Activated T-helper 2 cell treated with anti-CD3 and anti-CD28 coated beads, Interferon-gamma antibody, Interleukin-2, Interleukin-4, amounts not matched to agents 10 μg/mL and 5 μg/mL and 100 μg/mL, durations not matched to agents 14 hours and 24 hours and 36 hours (primary cell): ENCODE data around the gene KIR3DL3. TPM values are rescaled to one million over a fixed set of nuclear protein-coding genes. Genes with fewer than 3 reads are reported as not detected.
"Not testable (repeated sequence)": the region's sequence is repeated elsewhere in the genome, so short reads cannot be mapped to it uniquely, and the experiment has no call there.

Source experiments
- DNase-seq: peaks from one replicate; pipeline ENCODE4 v3.0.0; 2021; ENCODE audit warnings: low spot score
- H3K27ac Mint-ChIP-seq: one replicate; pipeline ENCODE4 v1.8.0; 2021; ENCODE audit warnings: mixed read lengths
- H3K27me3 Mint-ChIP-seq: one replicate; pipeline ENCODE4 v1.8.0; 2021; ENCODE audit warnings: low read depth, mixed read lengths
- H3K36me3 Mint-ChIP-seq: one replicate; pipeline ENCODE4 v1.8.0; 2021; ENCODE audit warnings: low read depth, mixed read lengths
- H3K4me1 Mint-ChIP-seq: one replicate; pipeline ENCODE4 v1.8.0; 2021; ENCODE audit warnings: low read depth, mixed read lengths
- H3K4me3 Mint-ChIP-seq: one replicate; pipeline ENCODE4 v1.8.0; 2021; ENCODE audit warnings: low read depth, mild to moderate bottlenecking, moderate library complexity, mixed read lengths
- H3K9me3 Mint-ChIP-seq: one replicate; pipeline ENCODE4 v1.8.0; 2021; ENCODE audit warnings: mixed read lengths
- intact Hi-C: fragments of 100-400 bp; cut with micrococcal nuclease; formaldehyde crosslinking; loops from one replicate; pipeline ENCODE4 v1.15.1; 2023
- total RNA-seq: library from RNA; stranded (reverse); gene quantifications from 2 replicates; pipeline ENCODE4 v1.2.3, GENCODE V29; 2022

Gene KIR3DL3
- total RNA-seq, 1 donor from 2014 or later: not detected

DNA sequence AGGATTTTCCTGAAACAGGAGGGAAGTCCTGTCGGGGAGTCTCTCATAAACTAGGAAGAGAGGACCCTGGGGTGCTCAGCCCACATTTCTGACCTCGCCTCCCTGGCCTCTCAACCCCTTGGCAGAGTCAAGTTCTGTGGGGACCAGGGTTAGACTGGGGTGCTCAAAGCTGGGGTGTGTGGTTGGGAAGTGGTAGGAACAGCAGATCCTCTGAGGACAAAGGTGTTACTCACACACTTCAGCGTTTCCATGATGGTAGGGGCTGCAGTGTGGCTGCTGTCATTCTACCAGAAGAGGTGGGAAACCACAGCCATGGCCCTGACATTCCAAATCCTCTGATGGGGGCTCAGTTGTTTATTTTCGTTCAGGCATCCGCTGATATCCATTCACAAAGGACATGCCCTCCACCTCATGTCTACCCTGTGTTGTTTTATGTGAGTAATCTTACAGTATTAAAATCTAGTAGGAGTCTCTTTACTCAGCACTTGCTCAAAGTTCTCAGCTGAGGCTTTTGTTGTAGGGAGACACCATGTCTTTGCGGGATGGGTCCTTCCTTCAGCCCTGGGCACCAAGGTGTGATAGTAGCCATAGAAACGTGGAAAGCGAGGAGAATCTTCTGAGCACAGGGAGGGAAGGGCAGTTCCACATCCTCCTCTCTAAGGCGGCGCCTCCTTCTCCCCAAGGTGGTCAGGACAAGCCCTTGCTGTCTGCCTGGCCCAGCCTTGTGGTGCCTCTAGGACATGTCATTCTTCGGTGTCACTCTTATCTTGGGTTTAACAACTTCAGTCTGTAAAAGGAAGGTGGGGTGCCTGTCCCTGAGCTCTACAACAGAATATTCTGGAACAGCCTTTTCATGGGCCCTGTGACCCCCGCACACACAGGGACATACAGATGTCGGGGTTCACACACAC is 15.6 kb downstream of the KIR3DL3 start:
- Mint-ChIP-seq H3K4me3 (no peak overlapping the region), H3K9me3 (no peaks in the 10 kb centered on the region), H3K4me1 (no peaks in the 10 kb centered on the region), H3K27me3 (no peaks in the 10 kb centered on the region), H3K27ac (no peak overlapping the region), H3K36me3 (no peaks in the 10 kb centered on the region)
- no peak for DNase-seq
- intact Hi-C loops: no loop called here

DNA sequence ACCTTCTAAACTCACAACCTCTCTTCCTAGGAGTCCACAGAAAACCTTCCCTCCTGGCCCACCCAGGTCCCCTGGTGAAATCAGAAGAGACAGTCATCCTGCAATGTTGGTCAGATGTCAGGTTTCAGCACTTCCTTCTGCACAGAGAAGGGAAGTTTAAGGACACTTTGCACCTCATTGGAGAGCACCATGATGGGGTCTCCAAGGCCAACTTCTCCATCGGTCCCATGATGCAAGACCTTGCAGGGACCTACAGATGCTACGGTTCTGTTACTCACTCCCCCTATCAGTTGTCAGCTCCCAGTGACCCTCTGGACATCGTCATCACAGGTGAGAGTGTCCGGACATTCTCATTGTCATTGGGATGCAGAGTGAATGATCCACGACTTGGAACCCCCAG is 17.7 kb downstream of the KIR3DL3 start:
- H3K9me3 Mint-ChIP-seq, DNase-seq, H3K27ac Mint-ChIP-seq, H3K4me1 Mint-ChIP-seq, H3K4me3 Mint-ChIP-seq, H3K27me3 Mint-ChIP-seq, intact Hi-C loops, H3K36me3 Mint-ChIP-seq: not testable (repeated sequence)

DNA sequence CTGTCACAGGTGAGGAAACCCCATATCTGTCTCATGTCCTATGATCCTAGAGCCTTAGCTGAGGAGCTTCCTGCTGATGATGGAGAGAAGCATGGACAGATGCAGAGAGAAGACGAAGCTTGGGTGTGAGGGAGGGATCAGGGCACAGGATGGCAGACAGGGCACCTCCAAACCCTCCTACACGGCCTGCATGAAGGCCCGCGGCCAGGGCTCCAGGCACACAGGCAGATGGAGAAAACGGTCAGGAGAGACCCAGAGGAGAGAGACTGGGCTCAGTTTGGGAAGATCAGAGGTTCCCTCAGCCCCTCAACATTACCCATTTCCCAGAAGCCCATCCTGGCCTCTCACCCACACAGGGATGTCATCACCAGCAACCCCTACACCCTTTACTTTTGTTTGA is 19.8 kb downstream of the KIR3DL3 start:
- DNase-seq, H3K9me3 Mint-ChIP-seq, H3K36me3 Mint-ChIP-seq, H3K27ac Mint-ChIP-seq, H3K27me3 Mint-ChIP-seq, H3K4me3 Mint-ChIP-seq, intact Hi-C loops, H3K4me1 Mint-ChIP-seq: not testable (repeated sequence)

DNA sequence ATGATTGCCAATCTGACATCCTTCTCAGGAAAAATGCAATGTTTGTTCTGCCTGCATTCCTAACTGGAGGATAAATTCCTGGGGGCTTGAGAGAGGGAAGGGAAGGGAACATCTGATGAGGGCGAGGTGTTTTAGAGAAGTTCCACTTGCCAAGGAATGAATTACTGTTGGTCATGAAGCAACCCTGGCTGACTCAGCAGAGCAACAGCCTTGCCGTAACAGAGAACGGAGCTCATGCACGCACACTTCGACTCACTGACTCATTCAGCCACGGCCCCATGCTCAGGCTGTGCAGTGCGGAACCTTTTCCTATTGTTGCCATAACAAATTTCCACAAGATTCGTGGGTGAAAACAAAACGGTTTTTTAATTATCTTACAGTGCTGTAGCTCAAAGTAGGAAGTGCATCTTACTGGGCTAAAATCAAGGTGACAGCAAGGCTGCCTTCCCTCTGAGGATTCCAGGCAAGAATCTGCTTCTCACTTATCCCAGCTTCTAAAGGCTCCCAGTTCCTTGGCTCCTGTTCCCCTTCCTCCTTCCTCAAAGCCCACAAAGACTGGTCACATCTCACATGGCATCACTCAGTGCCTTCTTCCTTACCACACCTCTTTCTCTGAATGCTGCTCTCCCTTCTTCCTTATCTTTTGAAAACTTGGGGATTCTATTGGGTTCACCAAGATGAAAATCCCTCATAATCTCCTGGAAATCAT is 23.5 kb downstream of the KIR3DL3 start:
- H3K36me3 Mint-ChIP-seq, H3K27me3 Mint-ChIP-seq, H3K4me1 Mint-ChIP-seq, intact Hi-C loops, DNase-seq, H3K27ac Mint-ChIP-seq, H3K9me3 Mint-ChIP-seq, H3K4me3 Mint-ChIP-seq: not testable (repeated sequence)

DNA sequence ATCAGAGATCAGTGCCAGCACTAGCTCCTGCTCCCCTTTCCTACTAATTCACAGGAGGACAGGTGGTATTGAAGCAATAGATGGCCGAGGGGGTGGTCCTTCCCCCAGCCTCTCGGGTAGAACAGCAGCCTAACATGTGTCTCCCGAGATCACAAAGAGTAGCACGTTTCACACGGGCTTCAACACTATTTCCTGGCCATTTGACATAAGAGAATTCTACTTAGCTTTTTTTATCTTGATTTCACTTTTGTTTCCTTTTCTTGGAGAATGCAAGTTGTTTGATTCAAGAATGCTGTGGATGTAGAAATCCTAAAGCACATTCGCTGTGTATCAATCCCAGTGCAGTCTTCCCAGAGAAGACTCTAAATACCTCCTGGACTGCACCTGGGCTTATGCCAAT is 26.0 kb downstream of the KIR3DL3 start:
- intact Hi-C loops, H3K9me3 Mint-ChIP-seq, H3K36me3 Mint-ChIP-seq, H3K4me1 Mint-ChIP-seq, H3K27me3 Mint-ChIP-seq, DNase-seq, H3K27ac Mint-ChIP-seq, H3K4me3 Mint-ChIP-seq: not testable (repeated sequence)

DNA sequence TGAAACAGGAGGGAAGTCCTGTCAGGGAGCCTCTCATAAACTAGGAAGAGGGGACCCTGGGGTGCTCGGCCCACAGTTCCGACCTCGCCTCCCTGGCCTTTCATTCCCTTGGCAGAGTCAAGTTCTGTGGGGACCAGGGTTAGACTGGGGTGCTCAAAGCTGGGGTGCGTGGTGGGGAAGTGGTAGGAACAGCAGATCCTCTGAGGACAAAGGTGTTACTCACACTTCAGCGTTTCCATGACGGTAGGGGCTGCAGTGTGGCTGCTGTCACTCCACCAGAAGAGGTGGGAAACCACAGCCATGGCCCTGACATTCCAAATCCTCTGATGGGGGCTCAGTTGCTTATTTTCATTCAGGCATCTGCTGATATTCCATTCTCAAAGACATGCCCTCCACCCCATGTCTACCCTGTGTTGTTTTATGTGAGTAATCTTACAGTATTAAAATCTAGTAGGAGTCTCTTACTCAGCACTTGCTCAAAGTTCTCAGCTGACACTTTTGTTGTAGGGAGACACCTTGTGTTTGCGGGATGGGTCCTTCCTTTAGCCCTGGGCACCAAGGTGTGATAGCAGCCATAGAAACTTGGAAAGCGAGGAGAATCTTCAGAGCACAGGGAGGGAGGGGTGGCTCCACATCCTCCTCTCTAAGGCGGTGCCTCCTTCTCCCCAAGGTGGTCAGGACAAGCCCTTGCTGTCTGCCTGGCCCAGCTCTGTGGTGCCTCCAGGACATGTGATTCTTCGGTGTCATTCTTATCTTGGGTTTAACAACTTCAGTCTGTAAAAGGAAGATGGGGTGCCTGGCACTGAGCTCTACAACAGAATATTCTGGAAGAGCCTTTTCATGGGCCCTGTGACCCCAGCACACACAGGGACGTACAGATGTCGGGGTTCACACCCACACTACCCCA is 32.2 kb downstream of the KIR3DL3 start:
- H3K9me3 Mint-ChIP-seq, H3K4me3 Mint-ChIP-seq, H3K36me3 Mint-ChIP-seq, DNase-seq, intact Hi-C loops, H3K27me3 Mint-ChIP-seq, H3K4me1 Mint-ChIP-seq, H3K27ac Mint-ChIP-seq: not testable (repeated sequence)

DNA sequence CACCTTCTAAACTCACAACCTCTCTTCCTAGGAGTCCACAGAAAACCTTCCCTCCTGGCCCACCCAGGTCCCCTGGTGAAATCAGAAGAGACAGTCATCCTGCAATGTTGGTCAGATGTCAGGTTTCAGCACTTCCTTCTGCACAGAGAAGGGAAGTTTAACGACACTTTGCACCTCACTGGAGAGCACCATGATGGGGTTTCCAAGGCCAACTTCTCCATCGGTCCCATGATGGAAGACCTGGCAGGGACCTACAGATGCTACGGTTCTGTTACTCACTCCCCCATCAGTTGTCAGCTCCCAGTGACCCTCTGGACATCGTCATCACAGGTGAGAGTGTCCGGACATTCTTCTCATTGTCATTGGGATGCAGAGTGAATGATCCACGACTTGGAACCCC is 34.3 kb downstream of the KIR3DL3 start:
- H3K27me3 Mint-ChIP-seq, H3K36me3 Mint-ChIP-seq, DNase-seq, H3K4me3 Mint-ChIP-seq, H3K27ac Mint-ChIP-seq, intact Hi-C loops, H3K4me1 Mint-ChIP-seq, H3K9me3 Mint-ChIP-seq: not testable (repeated sequence)

DNA sequence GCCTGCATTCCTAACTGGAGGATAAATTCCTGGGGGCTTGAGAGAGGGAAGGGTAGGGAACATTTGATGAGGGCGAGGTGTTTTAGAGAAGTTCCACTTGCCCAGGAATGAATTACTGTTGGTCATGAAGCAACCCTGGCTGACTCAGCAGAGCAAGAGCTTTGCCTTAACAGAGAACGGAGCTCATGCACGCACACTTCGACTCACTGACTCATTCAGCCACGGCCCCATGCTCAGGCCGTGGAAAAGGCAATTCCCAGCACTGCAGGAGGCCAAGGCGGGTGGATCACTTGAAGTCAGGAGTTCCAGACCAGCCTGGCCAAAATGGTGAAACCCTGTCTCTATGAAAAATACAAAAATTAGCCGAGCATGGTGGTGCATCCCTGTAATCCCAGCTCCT is 40.0 kb downstream of the KIR3DL3 start:
- DNase-seq, H3K27ac Mint-ChIP-seq, H3K4me3 Mint-ChIP-seq, H3K4me1 Mint-ChIP-seq, H3K9me3 Mint-ChIP-seq, H3K27me3 Mint-ChIP-seq, intact Hi-C loops, H3K36me3 Mint-ChIP-seq: not testable (repeated sequence)

DNA sequence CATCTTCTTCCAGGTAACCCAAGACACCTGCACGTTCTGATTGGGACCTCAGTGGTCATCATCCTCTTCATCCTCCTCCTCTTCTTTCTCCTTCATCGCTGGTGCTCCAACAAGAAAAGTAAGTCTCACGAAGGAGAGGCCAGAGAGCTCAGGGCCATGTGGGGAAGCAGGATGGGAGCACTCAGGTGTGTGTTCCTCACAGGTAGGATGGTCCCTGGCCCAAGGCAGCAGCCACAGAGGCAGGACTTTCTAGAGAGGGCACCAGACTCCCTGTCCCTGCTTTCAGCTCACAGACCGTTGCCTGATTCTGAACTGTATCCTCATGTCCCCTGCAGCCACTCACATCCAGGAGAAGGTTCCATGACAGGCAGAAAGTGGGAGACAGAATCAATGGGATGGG is 42.2 kb downstream of the KIR3DL3 start:
- H3K4me1 Mint-ChIP-seq, DNase-seq, intact Hi-C loops, H3K4me3 Mint-ChIP-seq, H3K9me3 Mint-ChIP-seq, H3K27me3 Mint-ChIP-seq, H3K36me3 Mint-ChIP-seq, H3K27ac Mint-ChIP-seq: not testable (repeated sequence)

DNA sequence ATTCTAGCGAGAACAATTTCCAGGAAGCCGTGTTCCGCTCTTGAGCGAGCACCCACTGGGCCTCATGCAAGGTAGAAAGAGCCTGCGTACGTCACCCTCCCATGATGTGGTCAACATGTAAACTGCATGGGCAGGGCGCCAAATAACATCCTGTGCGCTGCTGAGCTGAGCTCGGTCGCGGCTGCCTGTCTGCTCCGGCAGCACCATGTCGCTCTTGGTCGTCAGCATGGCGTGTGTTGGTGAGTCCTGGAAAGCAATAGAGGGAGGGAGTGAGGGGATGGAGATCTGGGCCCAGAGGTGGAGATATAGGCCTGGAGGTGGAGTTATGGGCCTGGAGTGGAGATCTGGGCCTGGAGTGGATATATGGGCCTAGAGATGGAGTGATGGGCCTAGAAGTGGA is 45.4 kb downstream of the KIR3DL3 start, which contains the start of gene KIR2DL1:
Gene KIR2DL1 (plus strand): TSS at position 148 of the 400 bp plus-strand sequence. CDS start 58 bp downstream, at position 206.
- DNase-seq, H3K4me1 Mint-ChIP-seq, H3K9me3 Mint-ChIP-seq, H3K4me3 Mint-ChIP-seq, H3K36me3 Mint-ChIP-seq, H3K27me3 Mint-ChIP-seq, intact Hi-C loops, H3K27ac Mint-ChIP-seq: not testable (repeated sequence)

DNA sequence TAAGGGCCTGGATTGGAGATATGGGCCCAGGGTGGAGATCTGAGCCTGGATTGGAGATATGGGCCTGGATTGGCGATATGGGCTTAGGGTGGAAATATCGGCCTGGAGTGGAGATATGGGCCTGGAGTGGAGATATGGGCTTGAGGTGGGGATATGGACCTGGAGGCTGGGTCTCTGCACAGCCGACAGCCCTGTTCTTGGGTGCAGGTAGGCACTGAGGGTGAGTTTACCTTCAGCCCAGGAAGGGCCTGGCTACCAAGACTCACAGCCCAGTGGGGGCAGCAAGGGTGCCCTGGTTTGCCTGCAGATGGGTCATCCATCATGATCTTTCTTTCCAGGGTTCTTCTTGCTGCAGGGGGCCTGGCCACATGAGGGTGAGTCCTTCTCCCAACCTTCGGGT is 46.3 kb downstream of the KIR3DL3 start:
- H3K9me3 Mint-ChIP-seq, H3K27ac Mint-ChIP-seq, intact Hi-C loops, H3K36me3 Mint-ChIP-seq, H3K4me1 Mint-ChIP-seq, H3K27me3 Mint-ChIP-seq, DNase-seq, H3K4me3 Mint-ChIP-seq: not testable (repeated sequence)

DNA sequence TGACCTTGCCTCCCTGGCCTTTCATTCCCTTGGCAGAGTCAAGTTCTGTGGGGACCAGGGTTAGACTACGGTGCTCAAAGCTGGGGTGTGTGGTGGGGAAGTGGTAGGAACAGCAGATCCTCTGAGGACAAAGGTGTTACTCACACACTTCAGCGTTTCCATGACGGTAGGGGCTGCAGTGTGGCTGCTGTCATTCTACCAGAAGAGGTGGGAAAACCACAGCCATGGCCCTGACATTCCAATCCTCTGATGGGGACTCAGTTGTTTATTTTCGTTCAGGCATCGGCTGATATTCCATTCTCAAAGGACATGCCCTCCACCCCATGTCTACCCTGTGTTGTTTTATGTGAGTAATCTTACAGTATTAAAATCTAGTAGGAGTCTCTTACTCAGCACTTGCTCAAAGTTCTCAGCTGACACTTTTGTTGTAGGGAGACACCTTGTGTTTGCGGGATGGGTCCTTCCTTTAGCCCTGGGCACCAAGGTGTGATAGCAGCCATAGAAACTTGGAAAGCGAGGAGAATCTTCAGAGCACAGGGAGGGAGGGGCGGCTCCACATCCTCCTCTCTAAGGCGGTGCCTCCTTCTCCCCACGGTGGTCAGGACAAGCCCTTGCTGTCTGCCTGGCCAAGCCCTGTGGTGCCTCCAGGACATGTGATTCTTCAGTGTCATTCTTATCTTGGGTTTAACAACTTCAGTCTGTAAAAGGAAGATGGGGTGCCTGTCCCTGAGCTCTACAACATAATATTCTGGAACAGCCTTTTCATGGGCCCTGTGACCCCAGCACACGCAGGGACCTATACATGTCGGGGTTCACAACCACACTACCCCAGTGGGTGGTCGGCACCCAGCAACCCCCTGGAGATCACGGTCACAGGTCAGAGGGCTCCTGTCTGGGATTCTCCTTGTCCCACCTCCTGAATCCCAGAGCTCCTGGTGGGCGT is 47.0 kb downstream of the KIR3DL3 start:
- H3K9me3 Mint-ChIP-seq, H3K27ac Mint-ChIP-seq, H3K27me3 Mint-ChIP-seq, H3K4me1 Mint-ChIP-seq, intact Hi-C loops, DNase-seq, H3K36me3 Mint-ChIP-seq, H3K4me3 Mint-ChIP-seq: not testable (repeated sequence)
